ENCODE data around the gene ADAM12. TPM values are rescaled to one million over a fixed set of nuclear protein-coding genes. Genes with fewer than 3 reads are reported as not detected.

The ADAM12 gene
- total and polyA plus RNA-seq, 11 donors = 0.04 to 11.2 (median 0.82) TPM; not detected in 1

GRCh38 chr10:126186766-126187165 is 201.5 kb downstream of the ADAM12 start:
- H3K27me3 ChIP-seq = peaks cover 0 to 4% (median 0%) of the 10 kb centered on the region in 9 donors
- no peak overlapping the region for H3K27ac ChIP-seq
- TF ChIP-seq POLR2A (IDR thresholded peaks at IDR 0.05) (no peak), CTCF (IDR thresholded peaks at IDR 0.05) (no peak)
- intact Hi-C loops (cut with DNase I) = no loop called here
- no peak overlapping the region for H3K4me3 ChIP-seq
- WGBS, 4 donors = 76 to 89% (median 87%) methylated on average over 5 of the region's 5 CpGs
- no peaks in the 10 kb centered on the region for H3K9me3 ChIP-seq
- H3K4me1 ChIP-seq = peaks cover 0 to 3% (median 0%) of the 10 kb centered on the region in 12 donors
- ATAC-seq (no peak), DNase-seq (no peak)
- no peaks in the 10 kb centered on the region for H3K36me3 ChIP-seq

GRCh38 chr10:126185676-126186447 is 202.4 kb downstream of the ADAM12 start:
- DNase-seq = no peak
- no peaks in the 10 kb centered on the region for H3K36me3 ChIP-seq
- peaks cover 0 to 4% (median 0%) of the 10 kb centered on the region in 9 donors for H3K27me3 ChIP-seq
- no peaks in the 10 kb centered on the region for H3K9me3 ChIP-seq
- 73 to 82% (median 77%) methylated on average over 10 of the region's 10 CpGs for whole genome bisulfite sequencing, 4 donors
- peaks cover 0 to 3% (median 0%) of the 10 kb centered on the region in 12 donors for H3K4me1 ChIP-seq
- peak in 2 of 4 donors; percentile 13 to 47 for ATAC-seq
- H3K27ac ChIP-seq = no peak overlapping the region
- intact Hi-C loops (cut with DNase I) = no loop called here
- no peak overlapping the region for H3K4me3 ChIP-seq
- TF ChIP-seq CTCF (IDR thresholded peaks at IDR 0.05) = no peak
- no peak for TF ChIP-seq POLR2A (IDR thresholded peaks at IDR 0.05)

- no peak for TF ChIP-seq POLR2A (IDR thresholded peaks at IDR 0.05)
- TF ChIP-seq CTCF (IDR thresholded peaks at IDR 0.05) = no peak
- H3K27me3 ChIP-seq = no peaks in the 10 kb centered on the region
- H3K4me3 ChIP-seq = no peak overlapping the region
- H3K9me3 ChIP-seq = no peaks in the 10 kb centered on the region
- no peak overlapping the region for H3K27ac ChIP-seq
- ATAC-seq (no peak), DNase-seq (no peak)
- WGBS, 4 donors = 54 to 68% (median 64%) methylated on average over 6 of the region's 6 CpGs
- no peaks in the 10 kb centered on the region for H3K36me3 ChIP-seq
- intact Hi-C loops (cut with DNase I) = no loop called here
- peaks cover 0 to 3% (median 0%) of the 10 kb centered on the region in 12 donors for H3K4me1 ChIP-seq
Measured at GRCh38 chr10:126181626-126182025, 206.7 kb downstream of the ADAM12 start.

- DNase-seq (no peak), ATAC-seq (no peak)
- no peak overlapping the region for H3K4me3 ChIP-seq
- H3K4me1 ChIP-seq = no peaks in the 10 kb centered on the region
- H3K27ac ChIP-seq = no peak overlapping the region
- no peaks in the 10 kb centered on the region for H3K36me3 ChIP-seq
- no peaks in the 10 kb centered on the region for H3K27me3 ChIP-seq
- WGBS, 4 donors = 75 to 91% (median 85%) methylated on average over 7 of the region's 7 CpGs
- no peak for TF ChIP-seq POLR2A (IDR thresholded peaks at IDR 0.05)
- TF ChIP-seq CTCF (IDR thresholded peaks at IDR 0.05) = no peak
- intact Hi-C loops (cut with DNase I) = no loop called here
- no peaks in the 10 kb centered on the region for H3K9me3 ChIP-seq
Measured at GRCh38 chr10:126179637-126180036, 208.6 kb downstream of the ADAM12 start.
